HG03175 (cell line): Measurements from ENCODE around the gene BBIP1.
A peak's percentile ranks its signal among the peaks of the same experiment; 100 is the strongest.
"Not testable (repeated sequence)": the region's sequence is repeated elsewhere in the genome, so short reads cannot be mapped to it uniquely, and the experiment has no call there.

Experiments
- ATAC-seq: cut with Tn5 transposase; IDR thresholded peaks from one replicate; pipeline ENCODE4 v1.9.1; 2021; ENCODE audit warnings: mild to moderate bottlenecking, moderate library complexity; ENCODE audit not compliant: unreplicated experiment

The BBIP1 gene

DNA sequence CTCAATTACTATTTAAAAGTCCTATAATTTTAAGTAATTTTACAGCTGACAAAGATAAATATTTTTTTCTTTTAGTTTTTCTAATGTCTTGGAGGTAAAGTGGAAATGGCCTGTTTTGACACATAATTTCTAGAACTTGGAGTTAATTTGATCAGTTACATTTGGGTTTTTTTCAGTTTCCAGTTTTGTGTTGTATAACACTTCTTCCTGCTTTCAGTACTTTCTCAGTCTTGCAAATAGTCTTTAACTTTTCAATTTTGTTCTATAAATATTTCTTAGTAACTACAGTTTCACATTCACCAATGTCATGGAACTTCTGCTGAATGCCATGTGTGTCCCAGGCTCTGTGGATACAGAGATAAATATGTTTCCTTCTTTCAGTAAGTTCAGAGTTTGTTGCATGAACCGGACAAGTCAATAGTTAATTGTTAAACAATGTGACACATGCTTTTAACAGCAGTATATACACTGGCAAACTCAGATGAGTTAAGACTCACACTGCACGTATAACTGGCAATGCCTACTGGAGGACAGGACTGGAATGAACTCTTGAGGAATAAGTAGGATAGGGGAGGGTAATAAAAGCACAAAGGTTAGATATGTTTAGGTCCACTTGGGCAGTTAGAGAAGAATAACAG, 5.0 kb upstream of the BBIP1 start:
- ATAC-seq, result peak; percentile 18

DNA sequence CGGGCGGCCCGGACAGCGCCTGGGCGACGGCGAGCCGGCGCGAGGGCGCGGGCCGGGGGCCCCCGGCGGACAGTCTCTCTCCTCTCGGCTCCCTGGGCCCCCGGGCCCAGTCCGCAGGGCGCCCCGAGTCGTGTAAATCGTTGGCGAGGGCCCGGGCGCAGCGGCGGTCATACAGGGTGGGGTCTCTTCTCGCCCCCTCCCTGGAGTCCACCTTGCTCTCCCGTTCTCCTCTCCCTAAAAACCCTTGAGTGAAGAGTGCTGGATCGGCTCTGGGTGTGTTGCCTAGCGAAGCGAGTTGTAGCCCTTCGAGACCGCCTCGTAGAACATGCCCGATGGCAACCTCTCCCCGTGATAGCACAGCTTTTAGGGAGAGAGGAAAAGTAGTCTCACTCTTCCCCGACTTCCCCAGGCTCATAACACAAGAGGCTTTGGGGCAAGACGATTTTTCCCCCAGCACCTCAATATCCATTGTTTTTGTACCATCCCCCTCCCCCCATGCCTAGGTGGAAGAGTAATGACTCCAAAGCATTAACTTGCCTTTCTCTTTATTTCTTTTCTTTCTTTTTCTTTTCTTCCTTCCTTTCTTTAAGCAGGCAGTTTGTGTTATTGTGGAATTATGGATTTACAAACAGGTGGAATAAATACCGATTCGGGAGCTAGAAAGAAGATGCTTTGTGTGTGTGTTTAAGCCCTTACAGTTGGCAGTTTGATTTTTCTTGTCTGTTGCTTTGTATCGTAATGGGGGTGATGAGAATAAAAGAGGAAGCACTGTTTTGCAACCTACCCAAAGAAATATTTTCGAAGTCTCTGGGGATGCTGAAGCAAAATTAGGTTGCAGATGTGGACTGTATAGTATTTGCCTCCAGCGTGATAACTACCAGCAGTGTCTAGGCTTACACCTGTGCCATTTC, 1.2 kb upstream of the BBIP1 start:
- peak; percentile 32 for ATAC-seq

DNA sequence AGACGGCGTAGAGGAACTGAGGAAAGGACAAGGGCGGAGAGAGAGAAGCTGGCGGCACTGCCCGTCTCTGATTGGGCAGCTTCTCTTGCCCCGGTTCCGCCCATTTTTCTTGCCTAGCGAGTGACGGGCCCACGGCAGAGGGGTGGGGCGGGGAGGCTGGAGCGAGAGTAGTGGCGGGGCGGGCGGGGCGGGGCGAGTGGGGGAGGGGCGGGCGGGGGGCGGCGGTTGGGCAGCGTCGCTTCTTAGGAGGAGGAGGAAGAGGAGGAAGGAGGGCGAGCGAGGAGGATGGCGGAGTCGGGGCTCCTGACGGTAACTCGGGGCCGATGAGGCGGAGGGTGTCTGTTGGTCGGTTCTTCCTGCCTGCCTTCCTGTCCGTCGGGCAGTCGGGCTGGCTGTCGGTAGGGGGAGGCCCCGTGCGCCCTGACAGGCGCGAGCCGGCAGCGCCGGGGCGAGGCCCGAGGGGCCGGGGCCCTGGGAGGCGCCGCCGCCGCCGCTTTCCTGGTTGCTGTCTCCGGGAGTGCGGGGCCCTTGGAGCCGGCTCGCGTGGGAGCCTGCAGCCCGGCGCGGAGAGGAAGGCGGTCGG, 460 bp upstream of the BBIP1 start, which contains the start of gene SHOC2:
SHOC2 (plus strand) TSS at position 256 of the 583 bp plus-strand sequence. CDS start 44,755 bp downstream, outside the sequence.
- ATAC-seq, result peak; percentile 8

DNA sequence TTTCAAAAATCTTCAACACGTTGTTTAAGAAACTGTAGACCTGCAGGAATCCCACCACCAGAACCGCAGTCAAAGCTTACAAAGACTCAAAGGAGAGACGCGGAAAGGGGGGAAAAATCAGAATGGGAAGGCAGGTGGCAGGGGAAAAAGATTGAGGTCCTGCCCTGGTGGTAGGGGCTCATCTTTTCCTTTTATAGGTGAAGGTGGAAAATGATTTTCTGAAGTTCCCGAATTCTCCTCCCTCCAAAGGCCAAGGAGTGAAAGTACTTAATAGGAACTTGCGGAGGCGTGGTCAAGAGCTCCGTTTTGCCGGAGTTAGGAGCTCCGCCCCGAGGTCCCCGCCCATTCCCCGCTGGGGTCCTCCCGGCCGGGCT, 724 bp downstream of the BBIP1 start:
- no peak for ATAC-seq

DNA sequence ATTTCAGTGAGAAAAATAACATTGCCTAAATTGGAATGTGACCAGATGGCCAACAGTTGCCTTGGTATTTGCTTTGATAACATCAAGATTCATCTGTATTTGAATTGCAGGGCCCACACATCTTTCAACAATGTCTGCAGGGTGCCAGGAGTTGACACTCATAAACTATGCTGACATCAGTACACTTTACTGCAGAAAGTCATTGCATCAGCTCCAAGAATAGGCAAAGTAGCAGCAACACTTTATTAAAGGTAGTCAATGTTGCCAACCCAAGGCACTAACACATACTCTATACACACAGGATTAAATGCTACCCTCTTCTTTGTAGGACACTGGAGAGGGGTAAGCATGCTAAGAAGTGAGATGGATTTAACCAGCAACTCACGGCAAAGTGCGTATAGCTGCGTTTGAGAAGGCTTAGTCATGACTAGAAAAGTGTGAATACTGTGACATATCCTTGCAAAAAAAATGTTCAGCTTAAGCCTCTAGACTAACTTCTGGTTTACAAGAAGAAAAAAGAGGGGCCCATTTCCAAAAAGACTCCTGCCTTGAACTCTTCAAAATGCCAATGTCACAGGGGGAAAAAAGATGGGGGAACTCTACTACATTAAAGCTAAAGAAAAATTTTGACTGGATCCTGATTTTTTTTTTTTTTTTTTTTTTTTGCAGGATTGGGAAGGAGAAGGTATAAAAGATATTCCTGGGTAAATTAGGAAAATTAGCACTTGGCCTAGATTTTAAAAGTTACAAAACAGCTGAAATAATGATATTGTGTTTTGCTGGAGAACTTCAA, 2.2 kb downstream of the BBIP1 start:
- no peak for ATAC-seq

DNA sequence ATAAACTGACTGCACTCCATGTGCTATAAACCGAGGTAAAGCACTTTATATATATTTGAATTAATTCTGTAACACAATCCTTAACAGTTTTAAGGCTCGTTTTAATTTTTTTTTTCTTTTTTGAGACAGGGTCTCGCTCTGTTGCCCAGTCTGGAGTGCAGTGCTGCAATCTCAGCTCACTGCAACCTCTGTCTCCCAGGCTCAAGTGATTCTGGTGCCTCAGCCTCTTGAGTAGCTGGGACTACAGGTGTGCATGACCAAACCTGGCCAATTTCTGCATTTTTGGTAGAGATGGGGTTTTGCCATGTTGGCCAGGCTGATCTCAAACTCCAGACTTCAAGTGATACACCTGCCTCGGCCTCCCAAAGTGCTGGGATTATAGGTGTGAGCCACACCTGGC, 3.4 kb downstream of the BBIP1 start:
- ATAC-seq, result not testable (repeated sequence)

DNA sequence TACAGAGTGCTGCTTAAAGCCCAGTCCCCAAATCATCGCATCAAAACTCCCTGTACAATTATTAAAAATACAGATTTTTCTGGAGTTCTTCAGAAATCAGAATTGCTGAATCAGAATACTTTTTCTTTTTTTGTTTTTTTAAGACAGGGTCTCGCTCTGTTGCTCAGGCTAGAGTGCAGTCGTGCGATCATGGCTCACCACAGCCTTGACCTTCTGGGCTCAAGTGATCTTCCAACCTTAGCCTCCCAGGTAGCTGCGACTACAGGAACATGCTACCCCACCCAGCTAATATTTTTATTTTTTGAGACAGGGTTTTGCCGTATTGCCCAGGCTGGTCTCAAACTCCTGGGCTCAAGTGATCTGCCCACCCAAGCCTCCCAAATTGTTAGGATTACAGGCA, 3.9 kb downstream of the BBIP1 start:
- ATAC-seq, result no peak

DNA sequence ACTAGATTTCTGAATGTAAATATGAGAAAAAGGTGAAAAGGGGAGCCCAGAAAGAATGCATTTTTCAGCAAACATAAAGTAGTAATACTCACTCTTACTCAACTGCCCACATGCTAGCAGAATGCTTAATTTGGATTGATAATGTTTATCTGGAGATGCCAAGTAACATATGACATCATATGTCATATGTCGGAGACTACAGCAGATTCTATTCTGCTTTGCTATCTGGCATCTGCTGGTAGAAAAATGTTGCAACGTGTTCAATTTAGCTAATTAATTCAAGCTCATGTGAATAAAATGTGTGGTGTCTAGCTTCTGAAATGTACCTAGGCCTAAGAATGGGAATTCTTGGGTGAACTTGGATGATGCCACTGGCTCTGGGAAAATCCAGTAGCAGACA, 4.5 kb downstream of the BBIP1 start:
- ATAC-seq, result no peak

DNA sequence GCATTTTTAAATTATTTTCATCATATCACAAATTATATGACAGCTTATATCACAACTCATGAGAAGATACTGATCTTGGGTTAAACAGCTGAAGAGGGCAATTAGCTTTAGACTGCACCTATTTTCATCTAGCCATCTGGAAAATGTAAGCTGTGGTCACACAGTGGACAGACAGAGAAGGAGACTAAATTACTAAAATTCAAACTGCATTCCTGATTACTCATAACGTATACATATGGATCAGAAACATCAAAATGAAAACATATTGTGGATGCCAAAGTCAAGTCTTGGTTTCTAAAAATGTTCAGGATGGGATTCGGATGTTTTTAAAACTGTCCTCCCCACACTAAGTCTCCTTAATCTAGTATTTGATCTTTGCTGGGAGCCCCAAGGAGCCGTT, 6.6 kb downstream of the BBIP1 start:
- no peak for ATAC-seq

DNA sequence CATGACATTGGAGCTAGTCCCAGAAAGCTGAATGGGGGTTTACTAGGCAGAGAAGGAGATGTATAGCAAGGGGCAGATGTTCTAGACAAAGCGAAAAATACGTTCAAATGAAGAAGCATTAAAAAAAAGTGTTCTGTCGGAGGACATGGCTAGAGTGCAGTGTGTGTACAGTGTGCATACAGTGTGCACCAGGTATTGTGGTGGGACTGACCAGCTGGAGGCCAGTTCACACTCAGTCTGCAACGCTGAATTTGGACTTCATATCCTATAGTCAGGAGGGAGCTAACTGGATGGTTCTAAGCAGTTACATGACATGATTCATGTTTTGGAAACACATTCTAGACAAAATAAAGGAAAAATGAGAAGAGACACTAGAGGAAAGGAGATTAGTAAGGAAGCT, 8.8 kb downstream of the BBIP1 start:
- ATAC-seq, result no peak

DNA sequence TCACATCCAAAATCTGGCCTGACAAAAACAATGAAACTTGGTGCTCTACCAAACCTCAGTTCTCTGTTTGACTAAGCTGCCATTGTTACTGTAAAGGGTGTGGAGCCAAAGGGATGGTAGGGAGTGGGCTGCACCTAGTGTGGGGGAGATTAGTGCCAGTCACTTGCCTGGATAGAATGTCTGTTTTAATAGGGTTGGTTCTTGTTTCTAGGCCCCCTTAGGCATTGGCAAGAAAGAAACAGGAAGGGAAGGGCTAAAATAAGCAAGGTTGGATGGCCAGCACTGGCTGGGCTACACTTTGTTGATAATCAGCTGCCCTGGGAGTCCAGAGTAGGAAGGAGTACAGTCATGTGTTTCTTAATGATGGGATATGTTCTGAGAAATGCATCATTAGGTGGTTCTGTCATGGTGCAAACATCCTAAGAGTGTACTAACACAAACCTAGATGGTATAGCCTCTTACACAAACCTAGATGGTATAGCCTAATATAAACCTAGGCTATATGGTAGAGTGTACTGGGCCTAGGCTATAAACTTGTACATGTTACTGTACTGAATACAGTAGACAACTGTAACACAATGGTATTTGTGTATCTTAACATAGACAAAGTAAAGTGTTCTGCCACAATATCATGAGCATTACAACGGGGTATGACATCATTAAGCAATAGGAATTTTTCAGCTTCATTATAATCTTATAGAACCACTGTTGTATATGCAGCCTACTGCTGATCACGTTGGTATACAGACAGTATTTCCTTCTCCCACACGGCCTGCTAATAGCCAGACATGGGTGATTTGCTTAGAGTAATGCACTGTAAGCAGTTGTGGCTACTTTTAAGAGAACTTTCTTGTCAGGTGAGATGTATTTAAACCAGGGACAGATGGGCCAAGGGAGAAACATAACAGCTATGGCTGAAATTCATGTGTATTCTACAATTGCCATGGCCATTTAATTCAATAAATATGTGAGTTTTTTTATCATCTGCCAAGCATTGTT, 15.4 kb downstream of the BBIP1 start:
- no peak for ATAC-seq

DNA sequence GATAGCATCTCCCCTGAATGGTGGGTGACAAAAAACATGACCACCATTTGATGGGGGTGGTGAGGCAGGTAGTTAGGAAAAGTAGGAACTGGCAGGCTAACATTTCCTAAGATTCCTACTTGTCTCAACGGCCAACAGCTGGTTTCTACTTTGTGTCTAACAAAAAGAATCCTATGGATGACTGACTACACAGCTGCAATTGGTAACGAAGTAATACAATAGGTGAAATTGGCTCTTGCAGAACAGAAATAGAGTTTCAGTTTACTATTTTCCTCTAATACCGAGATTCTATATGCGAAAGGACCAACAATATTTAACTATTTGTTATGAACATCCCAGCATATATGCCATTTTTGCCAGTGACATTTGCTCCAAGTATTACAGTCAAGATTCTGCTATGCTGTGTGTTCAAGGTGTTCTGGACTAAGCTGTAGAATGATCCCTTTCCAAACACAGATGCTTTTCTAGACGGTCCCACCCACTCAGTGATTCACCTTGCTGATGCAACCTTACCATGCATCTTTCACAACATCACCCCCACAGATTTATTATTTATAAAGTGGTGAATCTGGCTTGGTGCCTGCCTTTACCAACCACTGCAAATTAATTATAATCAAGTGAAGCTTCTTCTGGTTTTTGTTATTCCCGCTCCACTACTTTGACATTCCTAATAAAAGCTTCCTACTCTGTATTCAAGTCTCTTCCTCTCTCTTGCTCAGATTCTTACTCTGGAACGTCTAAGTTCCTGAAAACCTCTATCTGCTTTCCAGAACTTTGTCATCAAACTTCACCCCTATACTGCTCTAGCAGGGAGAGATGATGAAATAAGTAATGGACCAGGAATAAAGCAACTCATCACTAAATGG, 16.8 kb downstream of the BBIP1 start:
- no peak for ATAC-seq

DNA sequence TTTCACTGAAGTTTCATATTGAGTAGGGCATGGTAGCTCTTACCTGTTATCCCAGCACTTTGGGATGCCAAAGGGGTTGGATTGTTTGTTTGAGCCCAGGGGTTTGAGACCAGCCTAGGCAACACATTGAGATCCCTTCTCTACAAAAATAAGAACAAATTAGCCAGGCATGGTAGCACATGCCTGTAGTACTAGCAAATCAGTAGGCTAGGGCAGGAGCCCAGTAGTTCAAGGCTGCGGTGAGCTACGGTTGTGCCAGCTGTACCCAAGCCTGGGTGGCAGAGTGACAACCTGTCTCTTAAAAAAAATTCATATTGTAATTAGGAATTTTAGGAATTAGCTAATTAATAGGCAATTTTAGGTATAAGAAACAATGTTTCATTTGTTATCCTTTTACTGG, 18.0 kb downstream of the BBIP1 start:
- ATAC-seq, result no peak

DNA sequence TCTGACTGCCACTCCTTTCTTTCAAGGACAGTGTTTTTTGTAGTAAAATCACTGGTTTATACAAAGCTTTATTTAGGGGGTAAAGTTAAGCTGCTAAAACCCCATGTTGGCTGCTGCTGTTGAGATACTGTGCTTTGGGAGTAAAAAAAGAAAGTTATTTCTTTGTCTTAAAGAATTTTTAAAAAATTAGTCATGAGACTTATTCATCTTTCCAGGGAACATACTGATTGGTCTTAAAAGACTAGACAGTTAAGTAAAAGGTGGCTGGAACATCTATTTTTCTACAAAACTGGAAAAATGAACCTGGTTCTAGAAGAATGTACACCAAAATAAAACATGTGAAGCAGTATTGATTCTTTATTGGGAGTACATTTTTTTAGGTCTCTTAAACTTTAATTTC, 20.6 kb downstream of the BBIP1 start:
- ATAC-seq, result no peak

DNA sequence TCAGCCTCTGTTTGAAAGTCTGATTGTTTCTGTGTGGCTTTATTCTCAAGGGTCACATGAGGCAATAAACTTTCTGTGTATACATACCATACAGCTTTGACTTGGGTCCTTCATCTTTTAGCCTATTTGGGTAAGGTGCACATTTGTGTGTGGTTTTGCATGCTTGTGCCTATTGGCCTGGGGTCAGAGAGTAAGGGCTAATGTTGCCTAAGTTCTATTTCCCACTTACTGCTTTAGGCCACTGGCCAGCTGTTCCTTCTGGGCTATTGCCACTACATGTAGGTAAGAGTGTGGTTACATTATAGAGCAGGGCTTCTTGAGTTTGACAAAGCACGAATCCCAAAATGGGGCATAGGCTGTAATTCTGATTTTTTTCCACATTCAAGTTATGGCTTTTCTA, 21.8 kb downstream of the BBIP1 start:
- ATAC-seq, result no peak

DNA sequence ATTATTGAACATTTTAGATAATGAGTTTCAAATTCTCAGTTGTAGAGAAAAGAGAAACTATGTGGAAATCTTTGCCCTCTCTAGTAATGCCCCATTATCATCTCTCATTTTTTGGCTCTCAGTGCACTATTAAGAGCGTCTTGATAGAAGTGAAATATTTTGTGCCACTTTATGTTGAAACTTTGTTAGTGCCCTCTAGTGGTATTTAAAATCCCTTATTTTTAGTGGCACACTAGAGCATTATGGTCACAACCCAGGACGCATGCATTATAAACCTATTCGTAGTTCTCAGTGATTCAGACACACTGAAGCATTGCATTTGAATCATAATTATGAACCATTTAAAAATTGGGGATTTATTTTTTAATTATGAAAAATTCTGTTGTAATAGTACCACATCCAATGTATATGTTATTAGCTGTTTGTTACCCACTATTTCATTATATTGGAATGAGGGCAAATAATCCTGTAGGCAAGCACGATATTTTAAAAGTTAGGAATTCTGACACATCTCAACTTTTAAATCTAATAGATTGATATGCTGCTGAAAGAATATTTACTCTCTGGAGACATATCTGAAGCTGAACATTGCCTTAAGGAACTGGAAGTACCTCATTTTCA, 25.3 kb downstream of the BBIP1 start:
- peak; percentile 85 for ATAC-seq

DNA sequence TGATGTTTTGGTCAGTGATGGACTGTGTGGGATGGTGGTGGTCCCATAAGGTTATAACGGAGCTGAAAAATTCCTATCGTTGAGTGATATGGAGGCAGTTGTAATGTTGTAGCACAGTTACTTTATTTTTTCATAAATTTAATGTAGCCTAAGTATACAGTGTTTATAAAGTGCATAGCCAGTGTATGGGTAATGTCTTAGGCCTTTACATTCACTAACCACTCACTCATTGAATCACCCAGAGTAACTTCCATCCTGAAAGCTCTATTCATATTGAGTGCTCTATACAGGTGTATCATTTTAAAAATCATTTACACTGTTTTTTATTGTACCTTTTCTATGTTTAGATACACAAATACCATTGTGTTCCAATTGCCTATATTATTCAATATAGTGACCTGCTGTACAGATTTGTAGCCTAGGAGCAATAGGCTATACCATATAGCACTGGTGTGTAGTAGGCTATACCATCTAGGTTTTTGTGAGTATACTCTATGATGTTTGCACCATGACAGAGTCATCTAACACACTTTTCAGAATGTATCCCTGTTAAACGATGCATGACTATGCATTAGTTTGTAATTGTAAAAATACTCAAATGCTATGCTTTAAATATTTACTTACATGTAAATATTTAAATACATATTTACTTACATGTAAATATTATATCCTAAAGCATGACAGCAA, 26.2 kb downstream of the BBIP1 start:
- no peak for ATAC-seq

DNA sequence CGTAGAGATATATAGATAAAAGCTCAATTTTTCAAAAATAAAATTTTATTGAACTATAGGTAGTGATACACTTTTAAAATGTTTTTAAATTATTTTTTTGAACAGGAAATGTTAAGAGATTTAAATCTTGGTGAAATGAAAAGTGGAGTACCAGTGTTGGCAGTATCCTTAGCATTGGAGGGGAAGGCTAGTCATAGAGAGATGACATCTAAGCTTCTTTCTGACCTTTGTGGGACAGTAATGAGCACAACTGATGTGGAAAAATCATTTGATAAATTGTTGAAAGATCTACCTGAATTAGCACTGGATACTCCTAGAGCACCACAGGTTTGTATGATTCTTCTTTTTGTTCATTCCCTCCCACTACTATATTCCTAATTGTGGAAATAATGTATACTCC, 31.4 kb downstream of the BBIP1 start:
- no peak for ATAC-seq
